Tibial nerve (tissue), 4 donors: Measurements from ENCODE around the gene ATP4A.

Source experiments
- CTCF ChIP-seq, 5 experiments: fragments of 200-600 bp in 3 of 5; fragments of 450-650 bp in 2 of 5; sonication (generic) in 3 of 5; IDR thresholded peaks; one replicate each; pipeline ENCODE4 v1.5.1; 2016 to 2019; ENCODE audit warnings: antibody characterized with exemption in 5 of 5, mild to moderate bottlenecking in 3 of 5, moderate library complexity in 2 of 5
- EP300 ChIP-seq, 2 donors: sonication (generic); formaldehyde crosslinking; IDR thresholded peaks; one replicate each; pipeline ENCODE4 v1.6.1; 2017; ENCODE audit warnings: antibody characterized with exemption in 2 of 2, mild to moderate bottlenecking in 1 of 2
- POLR2A ChIP-seq, 2 donors: fragments of 450-650 bp; IDR thresholded peaks; one replicate each; pipeline ENCODE4 v1.6.1; 2017; ENCODE audit warnings: antibody characterized with exemption in 2 of 2, mild to moderate bottlenecking in 2 of 2, moderate library complexity in 2 of 2

- TF ChIP-seq CTCF (IDR thresholded peaks at IDR 0.05), result no peak
- TF ChIP-seq POLR2A (IDR thresholded peaks at IDR 0.05), result no peak
- TF ChIP-seq EP300 (IDR thresholded peaks at IDR 0.05), result no peak
These were observed 8.0 kb upstream of the ATP4A start for GRCh38 chr19:35571406-35571965.
